Endodermal cell (in vitro differentiated cells): ENCODE measurements around the gene CPT1C. TPM values are rescaled to one million over a fixed set of nuclear protein-coding genes. Genes with fewer than 3 reads are reported as not detected.

ENCODE experiments used
- DNase-seq: peaks from one replicate; pipeline ENCODE4 v3.0.0-alpha.2; 2017
- H3K27ac ChIP-seq: 2 replicates; pipeline ENCODE4 v1.5.1; 2013; ENCODE audit warnings: mild to moderate bottlenecking, low read depth, low read length, moderate library complexity
- H3K27me3 ChIP-seq: 2 replicates; pipeline ENCODE4 v1.6.1; 2013; ENCODE audit warnings: mild to moderate bottlenecking, low read length, moderate library complexity; ENCODE audit not compliant: insufficient read depth, control insufficient read depth, poor library complexity, severe bottlenecking
- H3K36me3 ChIP-seq: 2 replicates; pipeline ENCODE4 v1.7.0; 2013; ENCODE audit warnings: mild to moderate bottlenecking, low read length, moderate library complexity; ENCODE audit not compliant: control insufficient read depth, insufficient read depth
- H3K4me1 ChIP-seq: one replicate; pipeline ENCODE4 v1.7.0; 2013; ENCODE audit warnings: low read length; ENCODE audit not compliant: control insufficient read depth, insufficient read depth
- H3K4me3 ChIP-seq: 2 replicates; pipeline ENCODE4 v1.5.1; 2013; ENCODE audit warnings: mild to moderate bottlenecking, low read length, moderate library complexity
- H3K9ac ChIP-seq: 2 replicates; pipeline ENCODE4 v1.6.1; 2013; ENCODE audit warnings: mild to moderate bottlenecking, low read length, moderate library complexity; ENCODE audit not compliant: poor library complexity, severe bottlenecking; ENCODE audit errors: extremely low read depth
- H3K9me3 ChIP-seq: 2 replicates; pipeline ENCODE4 v1.6.1; 2013; ENCODE audit warnings: mild to moderate bottlenecking, low read length, moderate library complexity; ENCODE audit not compliant: control insufficient read depth
- H3K27ac Mint-ChIP-seq: 2 replicates; pipeline ENCODE4 v1.8.0; 2020; ENCODE audit warnings: mixed read lengths
- H3K27me3 Mint-ChIP-seq: 2 replicates; pipeline ENCODE4 v1.8.0; 2021; ENCODE audit warnings: mild to moderate bottlenecking, mixed read lengths; ENCODE audit not compliant: insufficient read depth
- H3K36me3 Mint-ChIP-seq: 2 replicates; pipeline ENCODE4 v1.8.0; 2020; ENCODE audit warnings: low read depth, mixed read lengths
- H3K4me1 Mint-ChIP-seq: 2 replicates; pipeline ENCODE4 v1.8.0; 2020; ENCODE audit warnings: mixed read lengths
- H3K4me3 Mint-ChIP-seq: 2 replicates; pipeline ENCODE4 v1.8.0; 2020; ENCODE audit warnings: mild to moderate bottlenecking, moderate library complexity, mixed read lengths
- H3K9me3 Mint-ChIP-seq: 2 replicates; pipeline ENCODE4 v1.8.0; 2020; ENCODE audit warnings: mild to moderate bottlenecking, mixed read lengths
- CTCF ChIP-seq: fragments of 200-600 bp; sonication (generic); conservative IDR thresholded peaks from 2 replicates; pipeline ENCODE4 v1.5.0; 2021; ENCODE audit warnings: antibody characterized with exemption, mild to moderate bottlenecking
- WGBS, 2 experiments: methylation state at CpG; one replicate each; pipeline versions ENCODE4 v1.1.5 to v1.1.7; 2013; ENCODE audit warnings: missing lambda C conversion rate in 2 of 2, mixed read lengths in 1 of 2; ENCODE audit not compliant: insufficient coverage in 1 of 2, insufficient read length in 1 of 2; 5-methylcytosine and 5-hydroxymethylcytosine counted together
- total RNA-seq, 2 donors: library from RNA; stranded (reverse); fragmentation: NEBNext Ultra II Directional in 1 of 2; extraction: Animal tissue kit (Norgen Biotek cat#: 25700) in 1 of 2; gene quantifications; 2 replicates in 1 of 2; 3 replicates in 1 of 2; pipeline ENCODE4 v1.2.1, GENCODE V29; 2021

The CPT1C gene
- total RNA-seq, 2 donors from 2014 or later: 41.4 to 59.7 TPM

GRCh38 chr19:49645995-49646394, 44.9 kb upstream of the CPT1C start:
- no peaks in the 10 kb centered on the region for H3K27me3 Mint-ChIP-seq
- peaks cover 23% of the 10 kb centered on the region for H3K4me1 Mint-ChIP-seq
- TF ChIP-seq CTCF: no peak
- peak overlapping the region; percentile 10 for H3K27ac Mint-ChIP-seq
- Histone ChIP-seq H3K27me3 (no peaks in the 10 kb centered on the region), H3K4me1 (peaks cover 4% of the 10 kb centered on the region), H3K27ac (no peak overlapping the region), H3K36me3 (peaks cover 58% of the 10 kb centered on the region), H3K9ac (no peak overlapping the region), H3K9me3 (no peaks in the 10 kb centered on the region), H3K4me3 (no peak overlapping the region)
- H3K4me3 Mint-ChIP-seq: no peak overlapping the region
- 83 to 95% methylated on average over 1 to 13 of the region's 13 CpGs for WGBS, 2 experiments
- no peaks in the 10 kb centered on the region for H3K9me3 Mint-ChIP-seq
- H3K36me3 Mint-ChIP-seq: peaks cover 43% of the 10 kb centered on the region
- no peak for DNase-seq

- H3K4me3 ChIP-seq: no peak overlapping the region
- Mint-ChIP-seq H3K4me1 (peaks cover 21% of the 10 kb centered on the region), H3K27ac (peak overlapping the region; percentile 52), H3K36me3 (peaks cover 43% of the 10 kb centered on the region), H3K27me3 (no peaks in the 10 kb centered on the region), H3K9me3 (no peaks in the 10 kb centered on the region), H3K4me3 (no peak overlapping the region)
- WGBS, 2 experiments: 95 to 97% methylated on average over 5 to 17 of the region's 17 CpGs
- H3K9ac ChIP-seq: no peak overlapping the region
- H3K4me1 ChIP-seq: peaks cover 4% of the 10 kb centered on the region
- H3K27me3 ChIP-seq: no peaks in the 10 kb centered on the region
- H3K36me3 ChIP-seq: peaks cover 58% of the 10 kb centered on the region
- no peak for DNase-seq
- no peaks in the 10 kb centered on the region for H3K9me3 ChIP-seq
- no peak overlapping the region for H3K27ac ChIP-seq
- TF ChIP-seq CTCF: no peak
These were observed 44.3 kb upstream of the CPT1C start for GRCh38 chr19:49646586-49646985.

GRCh38 chr19:49651029-49651819, 39.7 kb upstream of the CPT1C start:
- no peak for TF ChIP-seq CTCF
- H3K4me3 Mint-ChIP-seq: no peak overlapping the region
- Histone ChIP-seq H3K9ac (no peak overlapping the region), H3K4me3 (no peak overlapping the region), H3K4me1 (no peaks in the 10 kb centered on the region), H3K36me3 (peaks cover 69% of the 10 kb centered on the region), H3K9me3 (no peaks in the 10 kb centered on the region), H3K27me3 (no peaks in the 10 kb centered on the region), H3K27ac (no peak overlapping the region)
- no peaks in the 10 kb centered on the region for H3K27me3 Mint-ChIP-seq
- 96 to 97% methylated on average over 58 to 70 of the region's 72 CpGs for WGBS, 2 experiments
- H3K27ac Mint-ChIP-seq: no peak overlapping the region
- no peak for DNase-seq
- peaks cover 57% of the 10 kb centered on the region for H3K36me3 Mint-ChIP-seq
- H3K9me3 Mint-ChIP-seq: no peaks in the 10 kb centered on the region
- no peaks in the 10 kb centered on the region for H3K4me1 Mint-ChIP-seq
